NCI-H446 treated with DMSO at 0.1 percent for 48 hours (cell line): ENCODE measurements around the gene GABRE.

Experiments used
- DNase-seq: peaks from one replicate; lab custom pipeline; 2025; lab: John Stamatoyannopoulos, UW

Gene GABRE, protein sequence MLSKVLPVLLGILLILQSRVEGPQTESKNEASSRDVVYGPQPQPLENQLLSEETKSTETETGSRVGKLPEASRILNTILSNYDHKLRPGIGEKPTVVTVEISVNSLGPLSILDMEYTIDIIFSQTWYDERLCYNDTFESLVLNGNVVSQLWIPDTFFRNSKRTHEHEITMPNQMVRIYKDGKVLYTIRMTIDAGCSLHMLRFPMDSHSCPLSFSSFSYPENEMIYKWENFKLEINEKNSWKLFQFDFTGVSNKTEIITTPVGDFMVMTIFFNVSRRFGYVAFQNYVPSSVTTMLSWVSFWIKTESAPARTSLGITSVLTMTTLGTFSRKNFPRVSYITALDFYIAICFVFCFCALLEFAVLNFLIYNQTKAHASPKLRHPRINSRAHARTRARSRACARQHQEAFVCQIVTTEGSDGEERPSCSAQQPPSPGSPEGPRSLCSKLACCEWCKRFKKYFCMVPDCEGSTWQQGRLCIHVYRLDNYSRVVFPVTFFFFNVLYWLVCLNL

DNA sequence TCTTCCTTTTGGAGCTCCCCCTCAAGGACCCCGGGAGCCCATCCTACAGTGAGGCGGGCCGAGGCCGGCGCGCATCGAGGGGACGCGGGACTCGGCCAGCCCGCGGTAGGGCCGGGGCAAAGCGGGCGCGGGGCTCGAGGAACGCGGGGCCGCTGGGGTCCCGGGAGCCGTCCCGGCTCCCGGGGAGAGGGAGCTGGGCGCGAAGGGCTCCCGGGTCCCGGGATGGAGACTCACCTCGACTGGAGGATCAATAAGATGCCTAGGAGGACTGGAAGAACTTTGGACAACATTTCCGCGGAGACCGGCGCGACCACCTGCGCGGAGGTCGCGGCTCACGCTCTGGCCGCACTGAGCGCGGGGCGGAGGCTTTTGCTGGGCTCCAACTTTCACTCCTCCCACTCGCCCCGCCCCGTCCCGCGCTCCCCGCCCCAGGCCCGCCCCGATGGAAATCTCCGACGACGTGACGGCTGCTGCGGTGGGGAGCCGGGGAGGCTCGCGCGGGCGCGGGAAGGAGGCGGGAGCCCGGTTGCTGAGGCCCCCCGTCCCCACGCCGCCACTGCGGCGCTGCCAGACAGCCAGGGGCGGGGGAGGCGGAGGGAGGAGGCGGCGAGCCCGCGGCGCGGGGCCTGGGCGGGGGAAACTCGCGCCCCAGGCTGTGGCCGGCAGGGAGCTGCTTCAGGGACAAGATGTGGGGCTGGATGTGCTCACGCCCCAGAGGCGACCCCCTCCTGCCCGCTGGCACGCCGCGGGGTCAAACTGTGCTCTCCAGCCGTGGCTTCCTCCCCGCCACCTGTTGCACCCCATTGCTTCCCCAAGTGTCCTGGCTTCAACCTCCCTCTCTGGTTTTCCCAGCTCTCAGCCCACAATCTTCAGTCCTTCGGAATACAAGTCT is at the start of gene GABRE:
Gene GABRE (minus strand): TSS at position 341 of the 892 bp plus-strand sequence. CDS start 51 bp downstream, at position 290.
- no peak for DNase-seq

DNA sequence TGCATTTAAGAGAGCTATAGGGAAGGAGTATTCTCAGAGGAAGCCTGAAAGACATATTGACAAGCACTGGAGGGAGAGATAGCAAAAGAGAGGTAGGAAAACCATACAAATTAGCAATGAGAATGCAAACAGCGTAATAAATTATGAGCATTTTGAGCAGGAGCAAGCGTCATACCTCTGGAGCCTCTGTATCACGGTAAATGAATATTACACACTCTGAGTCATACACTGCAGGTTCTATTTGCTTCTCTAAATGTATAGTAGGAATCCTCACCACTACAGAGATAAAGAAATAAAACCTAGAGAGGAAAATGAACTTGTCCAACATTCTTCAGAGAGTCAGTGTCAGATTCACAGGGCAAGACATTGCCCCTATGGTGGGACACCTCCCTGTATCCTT is 46.4 kb upstream of the GABRE start:
- DNase-seq, result no peak

DNA sequence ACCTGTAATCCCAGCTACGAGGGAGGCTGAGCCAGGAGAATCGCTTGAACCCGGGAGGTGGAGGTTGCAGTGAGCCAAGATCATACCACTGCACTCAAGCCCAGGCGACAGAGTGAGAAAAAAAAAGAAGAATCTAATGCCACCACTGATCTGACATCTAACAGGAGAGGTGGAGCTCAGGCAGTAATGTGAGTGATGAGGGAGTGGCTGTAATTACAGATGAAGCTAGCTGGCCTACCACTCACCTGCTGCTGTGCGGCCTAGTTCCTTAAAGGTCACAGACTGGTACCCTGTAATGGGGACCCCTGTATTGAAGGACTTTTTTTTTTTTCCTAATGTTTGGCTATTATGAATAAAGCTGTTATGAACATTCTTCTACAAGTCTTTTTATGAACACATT is 25.3 kb upstream of the GABRE start:
- no peak for DNase-seq

DNA sequence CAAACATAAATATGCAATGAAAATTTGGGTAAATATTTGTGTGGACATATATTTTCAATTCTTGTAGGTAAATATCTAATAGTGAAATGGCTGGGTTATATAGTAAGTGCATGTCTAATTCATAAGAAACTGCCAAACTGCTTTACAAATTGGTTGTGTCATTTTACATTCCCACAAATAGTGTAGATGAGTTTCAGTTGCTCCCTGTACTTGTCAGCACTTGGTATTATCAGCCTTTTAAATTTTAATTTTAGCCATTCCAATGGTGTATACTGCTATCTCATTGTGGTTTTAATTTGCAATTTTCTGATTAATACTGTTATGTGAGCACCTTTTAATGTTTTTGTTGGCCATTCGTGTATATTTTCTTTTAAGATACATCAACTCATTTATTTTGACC is 23.1 kb upstream of the GABRE start:
- no peak for DNase-seq

DNA sequence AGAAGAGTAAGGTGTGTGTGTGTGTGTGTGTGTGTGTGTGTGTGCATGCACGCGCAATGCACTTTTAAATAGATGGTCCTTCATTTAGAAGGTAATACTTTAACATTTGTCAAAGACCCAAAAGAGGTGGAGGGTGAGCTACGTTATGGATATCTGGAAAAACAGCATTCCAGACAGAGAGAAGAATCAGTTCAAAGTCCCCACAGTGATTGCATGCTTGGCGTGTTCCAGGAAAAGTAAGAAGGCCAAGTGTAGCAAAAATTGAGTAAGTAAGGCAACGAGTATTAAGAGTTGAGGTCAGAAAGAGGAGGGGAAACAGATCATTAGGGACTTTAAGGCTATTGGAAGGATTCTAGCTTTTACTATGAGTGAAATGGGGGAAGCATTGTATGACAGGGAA is 21.9 kb upstream of the GABRE start:
- DNase-seq, result no peak

DNA sequence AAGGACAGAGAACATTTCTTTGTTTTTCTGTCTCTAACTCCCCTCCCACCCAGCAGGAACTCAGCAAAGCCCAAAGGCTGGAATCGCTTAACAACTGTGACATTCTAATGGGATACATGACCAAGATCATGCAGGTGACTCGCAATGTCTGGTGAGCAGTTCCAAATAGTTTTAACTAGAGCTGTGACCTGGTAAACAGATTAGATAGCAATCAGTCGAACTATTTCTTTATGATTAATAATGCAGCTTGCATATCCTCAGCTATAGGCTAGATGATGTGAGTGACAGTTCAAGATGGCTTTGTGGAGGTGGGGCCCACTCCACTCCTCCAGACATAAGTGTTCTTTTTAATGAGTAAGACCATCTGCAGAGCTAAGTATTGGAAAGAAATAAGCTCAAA is 20.0 kb upstream of the GABRE start:
- no peak for DNase-seq

DNA sequence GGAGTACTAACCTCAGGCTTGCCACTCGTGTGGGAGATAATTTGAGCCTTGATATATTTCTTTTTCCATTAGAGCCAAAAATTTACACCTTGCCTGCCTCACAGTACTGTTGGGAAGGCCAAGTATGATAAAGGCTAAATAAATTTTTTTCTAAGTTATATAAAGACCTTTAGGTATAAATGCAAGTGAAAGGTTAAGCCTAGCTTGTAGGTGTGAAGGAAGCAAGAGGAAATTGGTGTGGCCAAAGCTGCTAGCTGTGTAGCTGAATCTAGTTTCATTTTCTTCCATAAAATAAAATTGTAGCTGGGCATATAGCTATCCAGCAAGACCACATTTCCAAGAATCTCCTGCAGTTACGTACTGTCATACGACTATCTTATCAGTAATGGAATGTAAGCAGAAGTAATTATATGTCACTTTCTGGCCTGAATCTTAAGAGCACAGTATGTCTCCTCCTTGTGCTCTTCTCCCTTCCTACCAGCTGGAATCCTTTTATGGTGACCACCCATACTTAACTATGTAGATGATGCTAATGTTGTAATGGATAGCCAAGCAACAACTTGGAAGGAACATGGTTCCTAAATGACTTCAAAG is 14.3 kb upstream of the GABRE start:
- no peak for DNase-seq

DNA sequence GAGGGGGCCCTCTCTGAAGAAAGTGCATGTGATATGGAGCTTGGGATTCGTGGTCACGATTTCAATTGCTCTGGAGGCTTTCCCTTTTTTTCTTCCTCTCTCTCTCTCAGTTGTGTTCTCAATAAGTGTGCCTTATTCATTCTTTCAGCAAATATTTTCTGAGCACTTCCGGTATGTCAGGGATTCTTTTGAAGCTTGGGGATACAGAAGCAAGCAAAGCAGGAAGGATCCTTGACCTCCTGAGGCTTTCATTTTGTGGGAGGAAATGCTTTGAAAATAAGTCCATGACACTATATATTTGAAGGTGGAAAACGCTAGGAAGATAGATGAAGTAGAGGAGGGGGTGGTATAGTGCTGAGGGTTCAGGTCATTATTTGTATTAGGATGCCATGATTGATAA is 12.6 kb upstream of the GABRE start:
- DNase-seq, result no peak

DNA sequence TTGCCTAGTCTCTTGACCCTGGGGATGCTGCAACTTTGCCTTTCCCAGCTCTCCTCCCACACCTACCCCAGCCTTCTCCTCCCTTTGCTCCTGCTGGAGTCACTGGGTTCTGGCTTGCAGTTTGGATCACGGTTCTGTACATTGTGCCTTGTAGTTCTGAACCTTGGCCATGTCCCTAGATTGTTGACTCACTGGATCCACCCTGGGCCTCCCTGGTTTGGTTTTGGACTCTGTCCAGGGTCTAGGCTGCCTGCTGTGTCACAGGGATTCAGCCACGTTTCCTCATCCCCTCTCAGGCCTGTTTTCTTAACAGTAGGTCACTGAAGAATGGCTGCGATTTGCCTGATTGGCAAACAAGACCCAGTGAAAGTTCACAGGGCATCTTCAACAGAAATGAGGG is 11.5 kb upstream of the GABRE start:
- no peak for DNase-seq

DNA sequence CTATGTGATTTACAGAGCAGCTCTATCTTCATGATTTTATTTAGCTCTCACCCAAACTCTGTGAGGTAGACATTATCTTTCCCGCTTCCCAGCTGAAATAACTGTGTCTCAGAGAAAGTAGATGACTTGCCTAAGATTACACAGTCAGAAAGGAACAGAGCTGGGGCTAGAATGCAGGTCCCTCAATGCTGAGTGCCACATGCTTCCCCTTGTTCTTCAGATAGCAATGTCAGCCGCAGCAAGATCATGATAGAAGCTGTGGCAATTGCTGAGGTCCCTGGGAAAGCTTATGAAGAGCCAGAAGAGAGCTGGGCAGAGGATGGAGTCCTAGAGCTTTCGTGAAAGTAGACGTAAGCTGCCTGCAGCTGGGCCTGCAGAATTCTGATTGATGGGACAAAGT is 11.1 kb upstream of the GABRE start:
- DNase-seq, result no peak

DNA sequence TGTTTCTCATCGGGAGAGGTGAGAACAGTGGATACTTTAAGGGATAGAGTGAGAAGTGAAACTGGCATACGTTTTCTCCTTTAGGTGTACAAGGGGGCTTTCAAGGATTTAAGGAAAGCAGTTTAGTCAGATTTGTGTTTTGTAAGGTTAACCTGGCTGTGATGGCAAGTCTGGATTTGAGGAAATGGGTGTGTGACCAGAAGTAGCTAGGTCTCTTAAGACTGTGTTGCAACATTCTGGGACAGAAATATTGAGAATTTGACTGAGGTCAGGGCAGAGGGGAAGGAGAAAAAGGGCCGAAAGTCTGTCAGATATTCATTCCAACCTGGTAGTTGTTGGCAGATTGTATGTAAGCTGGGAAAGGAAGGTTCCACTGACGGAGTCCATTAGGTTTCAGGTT is 10.4 kb upstream of the GABRE start:
- no peak for DNase-seq

DNA sequence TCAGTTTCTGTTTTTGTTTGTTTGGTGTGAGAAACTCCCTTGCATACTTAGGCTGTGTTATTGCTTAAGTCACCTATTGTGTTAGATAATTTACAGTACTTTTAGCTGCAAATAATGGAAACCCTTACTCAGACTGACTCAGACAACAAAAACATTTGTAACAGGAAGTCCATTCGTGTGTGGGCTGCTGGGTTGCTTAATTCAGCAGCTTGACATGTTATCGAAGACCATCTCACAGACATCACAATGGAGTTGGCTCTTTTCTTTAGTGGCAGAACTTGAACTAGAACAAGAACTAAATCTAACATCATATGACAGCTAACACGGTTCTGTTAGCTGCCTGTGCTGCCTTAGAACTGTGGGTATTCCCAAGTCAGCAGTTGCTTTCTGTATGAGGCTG is 9.9 kb upstream of the GABRE start:
- no peak for DNase-seq

DNA sequence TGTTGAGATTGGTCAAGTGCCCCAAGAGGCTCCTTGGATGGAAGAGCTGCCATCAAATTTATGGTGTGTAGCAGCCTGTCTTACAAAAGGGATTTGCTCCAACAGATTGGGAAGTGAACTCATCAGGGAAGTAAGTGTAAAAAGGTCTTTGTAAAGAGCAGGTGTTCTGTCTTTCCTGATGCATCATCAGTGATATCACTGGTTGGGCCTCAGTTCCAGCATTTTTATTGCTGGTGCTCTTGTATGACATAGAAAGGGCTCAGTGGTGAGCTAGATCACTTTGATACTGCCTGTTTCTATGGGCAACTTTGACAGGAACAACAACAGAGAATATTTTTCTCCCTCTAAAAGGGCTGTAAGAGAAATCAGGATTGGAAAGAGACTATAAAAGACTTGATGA is 8.7 kb upstream of the GABRE start:
- no peak for DNase-seq

DNA sequence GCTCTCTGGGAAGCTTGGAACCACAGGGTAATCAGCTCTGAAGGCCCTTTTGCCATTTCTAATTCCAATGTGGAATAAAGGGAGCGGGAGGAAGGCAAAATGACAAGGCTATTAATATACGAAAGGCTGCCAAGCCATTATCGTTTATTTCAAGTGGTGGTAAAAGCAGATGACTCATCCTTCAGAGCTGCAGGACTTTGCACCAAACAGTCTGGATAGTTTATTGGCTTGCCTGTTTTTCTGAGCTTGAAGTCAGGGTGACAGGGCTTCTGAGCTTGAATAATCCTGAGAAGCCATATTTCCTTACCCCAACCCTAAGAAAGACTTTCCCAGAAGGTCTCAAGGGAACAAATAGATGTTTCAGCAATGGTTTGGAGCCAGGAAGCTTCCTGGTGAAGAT is 7.7 kb upstream of the GABRE start:
- DNase-seq, result no peak

DNA sequence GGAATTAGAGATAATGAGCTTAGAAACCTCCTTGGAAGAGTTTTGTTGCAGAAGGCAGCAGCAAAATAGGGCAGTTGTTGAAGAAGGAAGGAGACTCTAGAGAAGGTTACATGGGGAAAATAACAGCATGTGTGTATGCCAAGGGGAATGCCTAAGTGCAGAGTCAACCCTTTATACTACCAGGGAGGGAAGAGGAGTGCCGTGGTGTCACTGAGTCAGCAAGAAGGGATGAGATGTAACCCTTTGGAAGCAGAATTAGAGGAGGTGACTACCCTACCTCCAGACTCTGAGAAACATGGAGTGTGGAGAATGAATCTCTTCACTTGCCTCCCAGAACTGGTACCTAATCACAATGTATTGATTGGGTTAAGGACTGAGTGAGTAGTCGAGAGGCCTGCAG is 6.7 kb upstream of the GABRE start:
- no peak for DNase-seq

DNA sequence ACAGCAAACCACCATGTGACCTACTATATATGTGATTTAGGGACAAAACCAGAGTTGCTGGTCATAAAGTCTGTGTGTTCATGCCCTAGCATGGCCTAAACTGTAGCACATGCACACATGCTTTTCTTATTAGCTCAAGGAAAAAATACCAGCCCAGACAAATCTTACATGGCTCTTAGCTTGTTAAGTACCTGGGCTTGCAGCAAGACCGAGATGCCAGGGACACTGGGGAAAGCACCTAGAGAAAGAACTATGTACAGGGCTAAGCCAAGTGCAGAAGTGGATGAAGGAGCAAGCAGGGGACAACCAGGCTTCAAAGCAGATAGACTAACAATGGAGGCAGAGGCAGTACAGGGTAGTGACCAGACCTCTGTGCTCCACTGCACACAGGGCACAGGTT is 3.4 kb upstream of the GABRE start:
- DNase-seq, result no peak

DNA sequence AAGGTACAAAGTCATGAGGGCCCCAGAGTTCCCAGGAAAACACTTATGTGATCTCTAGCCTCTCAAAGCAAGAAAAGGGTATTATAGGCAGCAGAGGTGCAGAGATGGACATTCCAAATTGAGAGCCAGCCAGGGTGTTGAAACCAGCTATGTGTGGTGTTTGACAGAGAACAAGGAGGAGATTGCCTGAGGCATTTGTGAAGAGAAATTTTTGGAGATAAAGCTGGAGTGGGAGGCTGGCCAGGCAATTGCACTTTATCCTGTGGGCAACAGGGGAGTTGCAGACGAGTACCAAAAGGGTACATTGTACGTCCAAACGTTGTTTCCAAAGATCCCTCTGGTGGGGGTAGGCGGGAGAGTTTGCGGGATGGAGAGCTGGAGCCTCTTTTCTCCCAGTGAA is 2.5 kb upstream of the GABRE start:
- no peak for DNase-seq

DNA sequence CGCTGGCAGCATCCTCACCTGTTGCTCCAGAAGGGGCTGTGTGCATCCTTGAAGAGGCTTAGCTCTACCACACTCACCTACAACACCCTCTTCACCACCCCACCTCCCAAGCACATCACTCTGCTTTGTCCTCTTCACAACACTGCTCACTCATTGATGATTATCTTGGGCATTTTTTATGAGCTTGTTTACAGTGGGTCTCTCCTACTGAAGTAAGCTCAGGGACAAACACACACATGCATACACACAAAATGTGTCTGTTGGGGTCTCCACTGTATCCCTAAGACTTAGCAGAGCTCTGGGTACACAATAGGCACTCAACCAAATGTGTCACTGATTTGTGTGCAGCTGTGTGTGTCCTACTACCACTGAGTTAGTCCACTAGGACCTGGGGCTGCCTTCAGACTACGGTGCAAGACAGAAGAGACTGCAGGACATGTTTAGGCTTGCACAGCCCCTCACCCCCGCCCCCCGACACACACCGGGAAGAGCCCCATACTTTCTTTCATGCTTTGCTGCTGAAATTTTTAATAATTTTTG is 1.3 kb upstream of the GABRE start:
- DNase-seq, result no peak

DNA sequence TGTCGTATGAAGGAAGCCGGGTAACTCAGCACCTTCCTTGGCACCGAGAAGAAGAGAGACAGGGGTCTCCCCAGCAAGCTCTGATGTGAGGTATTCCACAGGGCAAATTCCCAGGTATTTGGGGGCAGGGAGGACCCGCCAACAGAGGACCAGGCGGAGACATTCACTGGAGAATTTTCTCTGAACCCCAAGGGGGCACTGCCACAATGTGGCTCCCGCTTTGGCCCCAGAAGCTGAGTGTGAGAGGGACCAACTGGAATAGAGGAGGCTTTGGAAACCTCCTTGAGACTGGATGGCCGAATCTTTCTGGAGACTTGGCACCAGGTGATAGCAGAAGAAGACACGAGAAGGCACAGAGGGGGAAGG is 735 bp upstream of the GABRE start:
- DNase-seq, result no peak

DNA sequence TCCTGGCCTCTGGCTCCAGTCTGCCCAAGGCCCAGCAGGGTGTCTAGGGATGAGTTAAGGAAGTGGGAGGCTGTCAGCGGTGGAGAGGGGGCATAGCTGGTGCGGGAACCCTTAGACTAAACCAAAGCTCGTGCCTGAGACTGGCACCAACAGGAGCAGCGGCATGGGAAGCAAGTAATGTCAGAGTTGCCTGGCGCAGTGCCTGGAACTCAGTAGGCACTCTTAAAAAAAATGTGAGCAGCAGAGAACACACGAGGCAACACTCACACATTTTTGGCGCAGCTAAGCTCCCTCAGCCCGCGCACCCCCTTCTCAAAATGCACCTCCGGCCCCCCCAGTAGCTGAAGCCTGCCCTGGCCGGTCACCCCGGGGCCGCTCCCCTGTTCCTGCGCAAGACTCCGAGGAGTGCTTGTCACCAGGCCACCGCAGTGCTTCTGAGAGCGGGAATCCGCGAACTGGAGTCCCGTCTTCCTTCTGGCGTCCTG is 583 bp downstream of the GABRE start:
- DNase-seq, result no peak

DNA sequence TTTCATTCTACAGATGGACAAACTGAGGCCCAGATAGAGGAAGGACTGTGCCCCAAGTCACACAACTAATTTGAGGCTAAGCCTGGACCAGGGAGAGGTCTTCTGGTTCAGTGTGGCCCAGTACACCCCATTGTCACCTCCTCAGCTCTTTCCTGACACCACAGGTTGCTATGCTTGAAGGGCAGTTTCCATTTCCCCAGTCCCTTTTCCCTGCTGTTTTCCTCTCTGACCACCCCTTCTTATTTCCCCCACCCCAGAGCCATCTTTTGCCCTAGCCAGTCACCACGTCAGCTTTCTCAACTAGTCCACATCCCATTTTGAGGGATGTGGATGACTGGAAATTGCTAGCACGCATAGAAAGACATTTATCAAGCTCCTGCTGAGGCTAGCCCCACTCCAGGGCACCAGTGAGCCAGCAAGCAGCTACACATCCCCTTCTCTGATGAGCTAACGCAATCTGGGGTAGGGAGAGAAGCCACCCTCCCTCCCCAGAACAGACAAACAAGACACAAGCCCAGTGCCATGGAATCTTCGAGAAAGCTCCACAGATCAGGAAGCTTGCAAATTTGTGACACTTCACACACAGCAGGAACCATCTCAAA is 1.3 kb downstream of the GABRE start:
- no peak for DNase-seq

DNA sequence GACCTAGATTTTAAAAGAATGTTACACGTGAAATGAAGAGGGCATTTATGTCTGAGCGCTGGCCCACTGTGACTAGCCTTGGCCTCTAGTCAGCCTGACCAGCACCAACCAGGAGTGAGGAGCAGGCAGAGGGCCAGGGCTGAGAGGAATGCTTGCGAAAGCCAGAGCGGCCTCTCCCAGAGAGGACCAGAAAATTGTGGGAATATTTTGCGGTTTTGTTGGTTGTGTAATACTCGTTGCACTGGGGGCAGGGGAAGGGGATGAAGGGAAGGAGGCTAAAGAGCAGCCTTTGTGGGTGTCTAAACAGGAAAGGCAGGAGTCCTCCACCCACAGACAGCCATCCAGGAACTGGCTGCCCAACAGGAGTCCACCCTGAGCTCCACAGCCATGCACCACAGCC is 3.8 kb downstream of the GABRE start:
- DNase-seq, result no peak
